Thyroid gland (tissue), 4 donors: ENCODE data around the gene KLHL42. TPM values are rescaled to one million over a fixed set of nuclear protein-coding genes. Genes with fewer than 3 reads are reported as not detected.

Experiments used
- DNase-seq, 2 donors: peaks; one replicate each; pipeline ENCODE4 v3.0.0-alpha.2; 2019
- H3K27ac ChIP-seq, 3 donors: fragments of 200-600 bp; sonication (generic); 1 replicate in 2 of 3; 2 replicates in 1 of 3; pipeline ENCODE4 v1.5.1; 2016 to 2019; ENCODE audit warnings: mild to moderate bottlenecking in 1 of 3, moderate library complexity in 1 of 3
- H3K27me3 ChIP-seq: fragments of 200-600 bp; sonication (generic); one replicate; pipeline ENCODE4 v1.5.1; 2019
- H3K36me3 ChIP-seq, 2 donors: fragments of 200-600 bp; sonication (generic); one replicate each; pipeline ENCODE4 v1.5.1; 2016 to 2019
- H3K4me1 ChIP-seq, 2 donors: fragments of 200-600 bp; sonication (generic); one replicate each; pipeline ENCODE4 v1.5.1; 2017 to 2019
- H3K4me3 ChIP-seq, 3 donors: fragments of 200-600 bp; sonication (generic); replicated peaks in 1 of 3; 1 replicate in 2 of 3; 2 replicates in 1 of 3; pipeline ENCODE4 v1.5.1; 2016; ENCODE audit warnings: mild to moderate bottlenecking in 1 of 3
- H3K9me3 ChIP-seq: fragments of 200-600 bp; sonication (generic); one replicate; pipeline ENCODE4 v1.5.1; 2017
- POLR2A ChIP-seq, 2 donors: fragments of 450-650 bp; IDR thresholded peaks; one replicate each; pipeline ENCODE4 v1.6.1; 2017; ENCODE audit warnings: antibody characterized with exemption in 2 of 2, mild to moderate bottlenecking in 2 of 2, moderate library complexity in 1 of 2
- WGBS, 2 donors: methylation state at CpG; one replicate each; pipeline ENCODE4 v1.1.5; 2017; 5-methylcytosine and 5-hydroxymethylcytosine counted together
- intact Hi-C: fragments of 100-400 bp; cut with DNase I; formaldehyde crosslinking; loops from one replicate; pipeline ENCODE4 v1.15.1; 2023
- total RNA-seq, 4 donors: library from RNA; depleted of rRNA; stranded (reverse); fragments of >200 nt; gene quantifications; one replicate each; pipeline ENCODE4 v1.2.3, GENCODE V29; 2016
- TF ChIP-seq, protein P1 (sequence below), 6 experiments: fragments of 200-600 bp in 3 of 6; fragments of 450-650 bp in 3 of 6; sonication (generic) in 3 of 6; IDR thresholded peaks; one replicate each; pipeline ENCODE4 v1.5.1; 2016 to 2019; ENCODE audit warnings: antibody characterized with exemption in 6 of 6, mild to moderate bottlenecking in 2 of 6, inconsistent platforms in 1 of 6, moderate library complexity in 1 of 6

Gene KLHL42
- total RNA-seq, 4 donors from 2014 or later: 18.8 to 43.9 (median 22.7) TPM

DNA sequence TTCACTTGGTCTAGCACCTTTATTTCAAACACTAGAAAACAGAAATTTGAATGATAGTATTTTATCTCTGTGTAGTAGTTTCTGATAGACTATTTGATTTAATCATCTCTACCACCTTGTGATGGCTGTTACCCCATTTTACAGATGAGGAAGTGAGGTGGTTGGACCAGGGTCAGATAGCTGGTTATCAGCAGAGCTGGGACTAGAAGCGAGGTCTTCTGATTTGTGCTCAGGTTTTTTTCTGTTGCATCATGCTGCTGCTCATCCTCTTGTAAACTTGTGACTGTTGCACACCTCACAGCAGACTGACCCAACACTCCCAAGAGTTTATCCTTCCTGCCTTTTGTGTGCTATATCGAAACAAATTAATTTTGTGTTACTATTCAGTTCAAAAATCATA lies 10.1 kb downstream of the KLHL42 start:
- H3K4me3 ChIP-seq: no peak overlapping the region
- TF ChIP-seq, protein P1, sequence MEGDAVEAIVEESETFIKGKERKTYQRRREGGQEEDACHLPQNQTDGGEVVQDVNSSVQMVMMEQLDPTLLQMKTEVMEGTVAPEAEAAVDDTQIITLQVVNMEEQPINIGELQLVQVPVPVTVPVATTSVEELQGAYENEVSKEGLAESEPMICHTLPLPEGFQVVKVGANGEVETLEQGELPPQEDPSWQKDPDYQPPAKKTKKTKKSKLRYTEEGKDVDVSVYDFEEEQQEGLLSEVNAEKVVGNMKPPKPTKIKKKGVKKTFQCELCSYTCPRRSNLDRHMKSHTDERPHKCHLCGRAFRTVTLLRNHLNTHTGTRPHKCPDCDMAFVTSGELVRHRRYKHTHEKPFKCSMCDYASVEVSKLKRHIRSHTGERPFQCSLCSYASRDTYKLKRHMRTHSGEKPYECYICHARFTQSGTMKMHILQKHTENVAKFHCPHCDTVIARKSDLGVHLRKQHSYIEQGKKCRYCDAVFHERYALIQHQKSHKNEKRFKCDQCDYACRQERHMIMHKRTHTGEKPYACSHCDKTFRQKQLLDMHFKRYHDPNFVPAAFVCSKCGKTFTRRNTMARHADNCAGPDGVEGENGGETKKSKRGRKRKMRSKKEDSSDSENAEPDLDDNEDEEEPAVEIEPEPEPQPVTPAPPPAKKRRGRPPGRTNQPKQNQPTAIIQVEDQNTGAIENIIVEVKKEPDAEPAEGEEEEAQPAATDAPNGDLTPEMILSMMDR (IDR thresholded peaks at IDR 0.05): no peak
- TF ChIP-seq POLR2A (IDR thresholded peaks at IDR 0.05): no peak
- intact Hi-C loops: no loop called here
- peaks cover 0 to 25% of the 10 kb centered on the region in 2 donors for H3K36me3 ChIP-seq
- H3K27ac ChIP-seq: no peak overlapping the region
- peaks cover 0 to 12% of the 10 kb centered on the region in 2 donors for H3K4me1 ChIP-seq
- no peak for DNase-seq
- no peaks in the 10 kb centered on the region for H3K9me3 ChIP-seq
- H3K27me3 ChIP-seq: no peaks in the 10 kb centered on the region
- WGBS, 2 donors: 94 to 100% methylated on average over 2 of the region's 2 CpGs

DNA sequence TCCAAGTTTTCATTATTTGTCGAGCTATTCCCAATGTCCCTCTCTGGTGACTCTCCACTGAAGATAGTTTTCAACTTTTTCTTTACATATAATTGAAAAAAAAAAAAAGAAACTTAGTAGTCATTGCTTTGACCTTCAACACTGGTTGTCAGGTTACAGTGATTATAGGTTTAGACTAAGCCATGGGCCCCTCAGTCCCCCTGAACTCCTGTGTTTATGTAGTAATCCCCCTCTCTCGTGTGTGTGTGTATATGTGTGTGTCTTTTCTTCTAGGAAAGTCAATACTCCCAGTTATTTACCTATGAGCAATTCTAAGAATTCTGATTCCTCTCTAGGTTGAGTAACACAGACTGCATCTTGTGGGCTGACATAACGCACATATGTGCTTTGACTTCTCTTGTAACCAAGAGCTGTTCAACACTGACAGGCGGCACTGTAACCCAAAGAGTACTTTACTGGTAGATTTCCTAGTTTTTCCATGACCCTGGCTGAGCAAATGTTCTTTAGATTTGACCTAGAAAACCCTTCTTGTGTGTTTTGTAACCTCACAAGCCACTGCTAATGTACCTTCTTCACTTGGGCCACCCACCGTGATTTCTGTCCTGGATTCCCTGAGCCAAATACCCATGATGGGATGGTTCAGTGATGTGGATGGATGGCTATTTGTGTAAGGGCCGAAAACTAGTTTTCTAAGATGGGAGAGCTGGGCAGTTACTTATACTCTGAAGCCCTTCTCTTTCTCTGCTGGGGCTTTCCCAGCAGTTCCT lies 15.0 kb downstream of the KLHL42 start:
- Histone ChIP-seq H3K4me1 (peaks cover 0 to 2% of the 10 kb centered on the region in 2 donors), H3K36me3 (peaks cover 21 to 43% of the 10 kb centered on the region in 2 donors), H3K27ac (no peak overlapping the region), H3K9me3 (no peaks in the 10 kb centered on the region), H3K27me3 (no peaks in the 10 kb centered on the region), H3K4me3 (no peak overlapping the region)
- DNase-seq: no peak
- 87 to 91% methylated on average over 6 of the region's 6 CpGs for WGBS, 2 donors
- intact Hi-C loops: no loop called here
- no peak for TF ChIP-seq POLR2A (IDR thresholded peaks at IDR 0.05)
- TF ChIP-seq, protein P1 (IDR thresholded peaks at IDR 0.05): no peak

DNA sequence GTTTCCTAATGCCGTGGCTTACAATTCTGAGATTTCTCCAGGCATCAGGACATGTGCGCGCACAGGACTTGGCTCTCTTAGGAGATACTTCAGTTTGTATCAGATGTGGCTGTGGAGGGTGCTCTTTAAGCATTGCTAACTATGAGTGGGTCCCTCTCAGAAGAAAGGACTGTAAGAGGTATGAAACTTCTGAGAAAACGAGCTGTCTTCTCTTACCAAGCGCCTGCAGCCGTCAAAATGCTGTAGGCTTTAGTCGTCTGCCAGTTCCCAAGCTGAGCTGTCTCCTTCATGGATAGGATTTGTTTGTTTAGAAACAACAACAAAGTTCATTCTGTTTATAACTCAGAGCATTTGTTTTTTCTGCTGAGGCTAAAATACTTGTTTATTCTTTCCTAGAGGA lies 16.1 kb downstream of the KLHL42 start:
- Histone ChIP-seq H3K27me3 (no peaks in the 10 kb centered on the region), H3K27ac (no peak overlapping the region), H3K4me1 (no peaks in the 10 kb centered on the region), H3K4me3 (no peak overlapping the region), H3K9me3 (no peaks in the 10 kb centered on the region), H3K36me3 (peaks cover 21 to 43% of the 10 kb centered on the region in 2 donors)
- WGBS, 2 donors: 84 to 86% methylated on average over 7 of the region's 7 CpGs
- TF ChIP-seq, protein P1 (IDR thresholded peaks at IDR 0.05): no peak
- TF ChIP-seq POLR2A (IDR thresholded peaks at IDR 0.05): no peak
- intact Hi-C loops: no loop called here
- no peak for DNase-seq

DNA sequence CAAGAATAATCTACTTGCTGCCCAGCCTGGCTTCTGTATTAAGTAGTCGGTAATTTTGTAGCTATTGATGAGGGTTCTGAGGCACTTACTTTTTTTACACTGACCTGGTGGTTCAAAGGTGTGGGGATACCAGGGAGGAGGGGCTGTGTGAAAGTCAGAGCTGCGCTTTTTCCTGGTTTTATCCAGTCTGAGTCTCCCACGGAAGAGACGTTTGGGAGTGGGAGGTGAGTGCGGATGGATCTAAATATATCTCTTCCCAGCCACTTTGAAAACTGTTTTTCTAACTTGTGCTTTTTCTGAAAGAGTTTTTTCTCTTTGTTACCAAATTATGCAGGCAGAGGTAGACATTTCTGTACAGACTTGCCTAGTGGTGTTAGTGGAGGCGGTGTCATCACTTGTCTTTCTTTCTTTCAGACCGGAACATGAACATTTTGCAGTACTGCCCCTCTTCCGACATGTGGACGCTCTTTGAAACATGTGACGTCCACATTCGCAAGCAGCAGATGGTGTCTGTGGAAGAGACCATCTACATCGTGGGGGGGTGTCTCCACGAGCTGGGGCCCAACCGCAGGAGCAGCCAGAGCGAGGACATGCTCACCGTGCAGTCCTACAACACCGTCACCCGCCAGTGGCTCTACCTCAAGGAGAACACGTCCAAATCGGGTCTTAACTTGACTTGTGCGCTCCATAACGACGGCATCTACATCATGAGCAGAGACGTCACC lies 17.4 kb downstream of the KLHL42 start:
- Histone ChIP-seq H3K9me3 (no peaks in the 10 kb centered on the region), H3K4me1 (no peaks in the 10 kb centered on the region), H3K4me3 (no peak overlapping the region), H3K27me3 (no peaks in the 10 kb centered on the region), H3K36me3 (peaks cover 21 to 35% of the 10 kb centered on the region in 2 donors), H3K27ac (no peak overlapping the region)
- intact Hi-C loops: no loop called here
- WGBS, 2 donors: 97% methylated on average over 24 of the region's 24 CpGs
- DNase-seq: no peak
- no peak for TF ChIP-seq POLR2A (IDR thresholded peaks at IDR 0.05)
- TF ChIP-seq, protein P1 (IDR thresholded peaks at IDR 0.05): no peak

DNA sequence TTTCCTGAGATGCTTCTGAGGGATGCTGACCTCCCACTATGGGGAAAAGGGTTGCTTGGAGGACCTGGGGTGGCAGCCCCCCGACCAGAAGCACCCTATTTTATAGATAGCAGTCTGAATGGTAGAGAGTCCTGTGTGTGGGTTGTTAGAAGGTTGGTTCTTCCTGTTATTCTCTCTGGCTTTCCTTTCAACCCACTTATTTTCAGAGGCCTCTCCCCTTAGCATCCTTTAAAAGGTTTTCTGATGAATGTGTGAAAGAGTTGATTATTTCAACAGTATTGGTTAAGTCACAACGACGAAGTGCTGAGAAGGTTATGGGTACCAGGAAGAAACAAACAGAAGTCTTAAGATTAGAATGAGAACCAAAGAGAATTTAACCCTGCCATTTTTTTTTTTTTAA lies 20.8 kb downstream of the KLHL42 start:
- Histone ChIP-seq H3K27me3 (no peaks in the 10 kb centered on the region), H3K4me3 (no peak overlapping the region), H3K4me1 (no peaks in the 10 kb centered on the region), H3K36me3 (peaks cover 18 to 21% of the 10 kb centered on the region in 2 donors), H3K9me3 (no peaks in the 10 kb centered on the region), H3K27ac (no peak overlapping the region)
- TF ChIP-seq, protein P1 (IDR thresholded peaks at IDR 0.05): no peak
- no peak for TF ChIP-seq POLR2A (IDR thresholded peaks at IDR 0.05)
- 88 to 93% methylated on average over 3 of the region's 3 CpGs for WGBS, 2 donors
- intact Hi-C loops: no loop called here
- no peak for DNase-seq
